Sigmoid colon (tissue), 4 donors: ENCODE data around the gene TRABD2B.

Source experiments
- EP300 ChIP-seq, 4 donors: sonication (generic); formaldehyde crosslinking; IDR thresholded peaks; one replicate each; pipeline ENCODE4 v1.6.1; 2017; ENCODE audit warnings: antibody characterized with exemption in 4 of 4
- POLR2A ChIP-seq, 2 donors: fragments of 450-650 bp; IDR thresholded peaks; one replicate each; pipeline ENCODE4 v1.6.1; 2016; ENCODE audit warnings: antibody characterized with exemption in 2 of 2, mild to moderate bottlenecking in 2 of 2, moderate library complexity in 2 of 2
- POLR2AphosphoS5 ChIP-seq, 4 donors: sonication (generic); formaldehyde crosslinking; IDR thresholded peaks; one replicate each; pipeline ENCODE4 v1.6.1; 2017; ENCODE audit warnings: antibody characterized with exemption in 4 of 4
- TF ChIP-seq, protein P1 (sequence below), 4 experiments: fragments of 450-650 bp in 3 of 4; fragments of 200-600 bp in 1 of 4; IDR thresholded peaks; one replicate each; pipeline ENCODE4 v1.5.1; 2016 to 2019; ENCODE audit warnings: antibody characterized with exemption in 4 of 4, mild to moderate bottlenecking in 3 of 4, moderate library complexity in 2 of 4

DNA sequence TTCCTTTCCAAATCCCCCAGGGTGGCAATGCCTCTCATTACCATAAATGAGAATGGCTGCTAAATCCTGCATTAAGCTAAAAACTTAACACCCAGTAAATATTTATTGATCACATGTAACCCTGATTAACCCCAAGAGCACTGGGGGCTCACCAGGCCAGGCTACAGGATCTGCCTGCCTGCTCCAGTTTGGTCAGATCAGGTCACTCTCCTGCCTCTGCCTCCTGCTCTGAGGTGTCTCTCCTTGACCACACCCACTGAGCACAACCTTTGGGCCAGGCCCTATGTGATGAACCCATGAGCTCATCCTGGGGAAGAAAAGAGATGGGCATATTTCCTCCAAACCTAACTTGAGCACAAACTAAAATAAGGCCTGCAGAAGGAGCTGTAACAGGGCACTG lies 93.5 kb downstream of the TRABD2B start:
- TF ChIP-seq, protein P1, sequence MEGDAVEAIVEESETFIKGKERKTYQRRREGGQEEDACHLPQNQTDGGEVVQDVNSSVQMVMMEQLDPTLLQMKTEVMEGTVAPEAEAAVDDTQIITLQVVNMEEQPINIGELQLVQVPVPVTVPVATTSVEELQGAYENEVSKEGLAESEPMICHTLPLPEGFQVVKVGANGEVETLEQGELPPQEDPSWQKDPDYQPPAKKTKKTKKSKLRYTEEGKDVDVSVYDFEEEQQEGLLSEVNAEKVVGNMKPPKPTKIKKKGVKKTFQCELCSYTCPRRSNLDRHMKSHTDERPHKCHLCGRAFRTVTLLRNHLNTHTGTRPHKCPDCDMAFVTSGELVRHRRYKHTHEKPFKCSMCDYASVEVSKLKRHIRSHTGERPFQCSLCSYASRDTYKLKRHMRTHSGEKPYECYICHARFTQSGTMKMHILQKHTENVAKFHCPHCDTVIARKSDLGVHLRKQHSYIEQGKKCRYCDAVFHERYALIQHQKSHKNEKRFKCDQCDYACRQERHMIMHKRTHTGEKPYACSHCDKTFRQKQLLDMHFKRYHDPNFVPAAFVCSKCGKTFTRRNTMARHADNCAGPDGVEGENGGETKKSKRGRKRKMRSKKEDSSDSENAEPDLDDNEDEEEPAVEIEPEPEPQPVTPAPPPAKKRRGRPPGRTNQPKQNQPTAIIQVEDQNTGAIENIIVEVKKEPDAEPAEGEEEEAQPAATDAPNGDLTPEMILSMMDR (IDR thresholded peaks at IDR 0.05), result no peak
- TF ChIP-seq POLR2A (IDR thresholded peaks at IDR 0.05), result no peak
- TF ChIP-seq POLR2AphosphoS5 (IDR thresholded peaks at IDR 0.05), result no peak
- TF ChIP-seq EP300 (IDR thresholded peaks at IDR 0.05), result no peak
